GM19328 (cell line): ENCODE results near the gene SPATA46.

Experiments
- ATAC-seq: cut with Tn5 transposase; IDR thresholded peaks from one replicate; pipeline ENCODE4 v1.9.1; 2021; ENCODE audit warnings: mild to moderate bottlenecking, moderate library complexity; ENCODE audit not compliant: unreplicated experiment

Gene SPATA46

DNA sequence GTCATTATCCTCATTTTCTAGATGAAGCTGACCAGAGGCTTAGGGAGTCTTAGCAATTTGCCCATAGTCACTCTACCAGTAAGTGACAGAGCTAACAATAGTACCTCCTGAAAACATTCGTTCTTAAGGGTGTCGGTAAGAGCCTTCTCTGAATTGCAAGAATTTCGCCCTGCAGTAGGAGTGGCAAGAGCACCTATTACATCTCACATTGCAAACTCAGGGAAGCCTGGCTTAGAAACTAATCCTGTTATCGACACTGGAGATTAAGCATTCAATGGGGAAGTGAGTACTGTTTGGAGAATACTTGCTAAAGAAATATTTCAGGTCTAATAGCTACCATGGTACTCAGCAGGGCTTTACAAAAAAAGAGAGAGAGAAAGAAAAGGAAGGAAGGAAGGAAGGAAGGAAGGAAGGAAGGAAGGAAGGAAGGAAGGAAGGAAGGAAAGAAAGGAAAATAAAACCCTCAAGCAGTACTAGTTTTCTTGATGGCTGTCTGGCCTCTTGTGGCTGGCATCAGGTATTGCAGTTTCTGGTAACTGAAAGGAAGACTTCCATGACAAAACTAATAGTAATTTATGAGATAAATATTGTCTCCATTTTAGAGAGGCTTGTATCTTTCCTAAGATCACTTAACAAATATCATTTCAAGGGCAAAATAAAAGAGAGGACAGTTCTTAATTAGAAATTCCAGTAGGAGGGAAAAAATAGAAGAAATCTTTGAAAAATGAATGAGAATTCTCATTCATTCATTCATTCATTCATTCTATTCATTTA, 15.3 kb upstream of the SPATA46 start:
- ATAC-seq = no peak

DNA sequence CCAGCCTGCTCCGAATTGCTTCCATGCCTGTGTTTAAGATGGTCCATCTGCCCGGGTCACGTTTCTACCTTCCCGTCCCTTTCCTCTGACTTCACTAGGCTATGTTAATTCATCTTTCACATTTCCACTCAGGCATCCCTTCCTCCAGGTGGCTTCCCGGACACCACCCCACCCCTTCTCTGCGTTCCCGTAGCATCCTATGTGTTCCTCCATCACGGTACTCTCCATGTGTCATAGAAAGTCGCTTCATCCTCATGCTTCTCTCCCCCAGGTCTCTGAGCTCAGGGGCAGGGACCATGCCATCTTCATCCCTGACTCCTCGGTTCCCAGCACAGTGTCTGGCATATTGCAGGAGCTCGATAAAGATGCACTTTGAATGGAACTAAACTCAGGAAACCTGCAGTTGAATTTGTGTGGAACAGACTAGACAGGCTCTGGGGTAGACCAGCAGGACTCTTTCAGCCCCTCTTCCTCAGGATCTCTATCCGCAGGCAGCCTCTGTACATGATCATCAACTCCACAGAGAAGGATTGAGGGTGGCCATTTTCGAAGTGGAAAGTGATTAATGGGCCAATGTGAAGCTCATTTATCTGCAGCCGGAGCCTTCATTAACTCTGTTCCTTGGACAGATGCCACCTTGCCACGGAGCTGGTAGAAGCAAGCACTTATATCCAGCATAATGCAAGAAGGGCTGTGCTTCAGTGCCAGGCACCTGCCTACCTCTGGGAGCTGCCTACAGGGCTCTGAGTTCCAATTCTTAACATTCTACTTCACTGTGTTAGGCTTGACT, 13.9 kb upstream of the SPATA46 start:
- no peak for ATAC-seq

DNA sequence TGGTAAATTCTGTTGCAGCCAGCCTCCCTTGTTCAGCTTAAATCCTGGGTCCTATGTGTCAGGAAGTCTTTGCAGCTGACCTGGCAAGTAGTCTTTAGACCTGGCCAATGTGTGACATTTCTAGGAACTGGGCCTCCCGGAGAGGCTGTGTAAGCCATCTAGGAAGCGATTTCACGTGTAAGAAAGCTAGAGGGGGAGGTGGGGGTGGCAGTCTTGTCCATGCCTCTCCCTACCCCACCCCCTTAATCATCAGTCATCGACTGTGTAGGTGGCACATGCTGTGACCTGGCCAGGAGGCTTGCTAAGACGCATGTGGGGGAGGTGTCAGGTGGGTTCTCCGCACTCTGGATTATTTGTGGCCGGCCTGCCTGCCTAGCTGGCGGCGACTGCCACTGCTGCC, 13.3 kb upstream of the SPATA46 start:
- no peak for ATAC-seq

DNA sequence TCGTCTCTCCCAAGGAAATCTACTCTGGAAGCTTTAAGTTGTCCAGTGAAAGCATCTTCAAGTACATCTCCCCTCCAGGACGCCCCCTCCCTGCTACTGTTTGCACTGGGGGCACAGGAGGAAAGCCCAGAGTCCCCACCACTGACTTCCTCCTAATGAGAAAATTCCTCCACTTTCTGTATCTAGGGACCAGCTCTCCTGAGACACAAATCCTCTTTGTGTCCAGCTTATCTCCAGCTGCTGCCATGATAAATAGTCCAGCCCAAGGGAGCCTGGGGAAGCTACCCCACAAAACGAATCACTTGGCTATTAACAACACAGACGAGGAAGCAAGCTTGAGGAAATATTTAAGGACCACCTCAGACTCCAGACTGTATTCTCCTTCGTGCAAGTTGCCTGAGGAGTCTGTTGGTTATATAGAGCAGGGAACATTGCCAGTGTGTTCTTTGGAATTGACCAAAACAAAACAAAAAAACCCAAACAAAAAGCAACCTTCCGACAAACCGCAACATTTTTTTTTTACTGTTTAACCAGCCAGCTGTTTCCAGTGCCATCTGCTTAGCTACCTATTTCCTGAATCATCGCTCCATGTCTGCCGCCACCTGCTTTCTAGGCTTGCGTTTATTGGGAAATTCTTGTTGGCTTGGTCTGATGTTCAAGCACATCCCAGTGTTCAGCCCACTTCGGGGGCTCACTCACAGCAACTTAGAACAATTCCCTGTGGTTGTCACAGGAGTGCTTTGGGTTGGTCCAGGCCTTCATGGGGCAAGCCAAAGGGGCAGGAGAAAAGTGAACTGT, 12.6 kb upstream of the SPATA46 start:
- ATAC-seq = no peak

DNA sequence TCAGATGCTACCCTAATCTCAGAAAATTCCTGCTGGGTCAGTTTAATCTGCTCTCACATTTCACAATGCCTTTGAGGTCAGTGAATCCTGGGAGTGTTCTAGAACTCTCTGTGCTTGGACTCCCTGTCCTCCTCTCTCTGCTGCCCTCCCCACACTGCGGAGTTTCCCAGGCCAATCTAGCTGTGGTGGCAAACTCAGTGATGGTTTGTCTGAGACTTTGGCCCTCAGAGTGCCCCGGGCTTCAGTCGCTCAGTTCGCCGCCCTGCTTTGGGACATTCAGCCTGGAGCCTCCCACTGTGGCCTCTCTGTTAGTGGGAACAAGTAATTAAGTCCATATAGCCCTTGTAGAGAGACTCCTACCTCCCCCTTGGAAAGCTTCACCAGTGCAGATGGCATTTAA, 12.0 kb upstream of the SPATA46 start:
- no peak for ATAC-seq

GRCh38 chr1:162388083-162388594, 11.5 kb upstream of the SPATA46 start:
- no peak for ATAC-seq

DNA sequence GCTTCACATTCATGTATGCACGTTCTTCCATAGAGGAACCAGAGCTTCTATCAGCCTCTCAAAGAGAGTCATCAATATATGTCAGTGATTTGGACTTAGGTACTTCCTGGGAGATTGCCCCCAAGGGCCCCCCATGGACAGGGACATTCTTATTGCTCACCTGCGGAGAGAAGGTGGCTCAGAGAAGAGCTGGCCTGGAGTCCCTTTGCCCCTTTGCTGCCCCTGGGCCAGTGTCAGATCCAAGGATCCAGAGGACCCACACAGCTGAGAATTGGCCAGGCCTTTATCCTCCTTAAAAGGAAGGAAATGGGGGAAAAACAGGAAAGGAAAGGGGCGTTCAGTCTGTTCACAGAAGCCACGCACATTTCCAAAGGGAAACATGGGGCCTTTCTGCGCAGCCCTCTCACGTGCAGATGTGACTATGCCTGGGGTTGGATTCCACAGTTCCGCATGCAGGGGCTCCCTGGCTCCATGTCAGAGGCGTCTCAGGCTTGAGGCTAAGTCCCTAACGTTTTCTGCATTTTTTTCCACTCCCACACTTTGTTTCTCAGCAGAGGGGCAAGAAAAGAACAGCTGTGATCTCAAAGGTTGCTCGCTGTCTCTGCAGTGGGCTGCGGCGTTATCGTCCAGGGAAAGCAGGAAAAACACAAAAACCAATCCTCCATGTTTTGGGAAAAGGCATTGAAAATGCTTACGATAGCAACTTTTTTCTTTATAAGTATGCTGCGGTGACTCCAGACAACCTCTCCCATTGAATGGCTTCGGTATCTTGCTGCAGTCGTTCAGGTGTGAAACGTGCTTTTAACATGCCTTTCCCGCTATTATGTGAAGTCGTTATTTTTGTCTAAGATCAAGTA, 10.8 kb upstream of the SPATA46 start:
- ATAC-seq = no peak

DNA sequence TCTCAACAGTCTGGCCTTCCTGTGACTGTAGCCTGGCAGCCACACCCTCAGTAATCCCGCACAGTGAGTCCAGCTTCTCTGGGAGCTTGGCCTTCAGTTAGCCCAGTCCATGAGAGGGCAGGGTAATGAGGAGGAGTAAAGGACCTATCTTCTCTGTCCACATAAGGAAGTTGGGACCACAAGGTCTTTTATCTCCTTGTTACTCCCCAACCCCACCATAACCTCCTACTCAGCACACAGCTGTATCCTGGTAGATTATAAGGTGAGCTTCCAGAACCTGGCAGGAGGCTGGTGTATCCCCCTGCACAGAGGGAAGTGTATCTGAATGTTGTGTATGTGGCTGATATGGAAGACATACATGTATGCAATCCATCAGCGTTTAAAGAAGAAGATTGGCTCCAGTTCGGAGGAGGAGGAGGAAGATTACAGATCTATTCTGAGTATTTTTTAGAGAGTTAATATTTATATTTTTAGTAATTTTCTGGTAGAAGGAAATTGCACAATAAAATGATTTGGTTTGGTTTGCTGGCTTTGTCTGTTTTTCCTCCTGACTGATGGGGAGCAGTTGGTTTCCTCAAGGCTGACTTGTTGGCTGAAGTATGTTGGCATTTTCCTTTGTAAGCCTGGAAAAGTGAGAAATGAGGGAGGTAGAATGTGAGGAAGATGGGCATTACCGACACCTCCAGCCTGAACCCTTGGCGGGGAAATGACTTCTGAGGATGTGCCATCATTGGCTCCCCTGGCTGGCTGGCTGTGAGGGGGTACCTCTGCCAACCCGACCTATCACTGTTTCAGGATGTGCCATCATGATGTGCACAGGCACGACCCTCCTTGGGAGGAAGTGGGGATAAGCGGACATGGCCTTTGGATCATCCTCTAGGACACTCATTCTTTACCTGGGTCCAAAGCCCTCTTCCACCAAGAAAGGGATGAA, 9.9 kb upstream of the SPATA46 start:
- no peak for ATAC-seq

DNA sequence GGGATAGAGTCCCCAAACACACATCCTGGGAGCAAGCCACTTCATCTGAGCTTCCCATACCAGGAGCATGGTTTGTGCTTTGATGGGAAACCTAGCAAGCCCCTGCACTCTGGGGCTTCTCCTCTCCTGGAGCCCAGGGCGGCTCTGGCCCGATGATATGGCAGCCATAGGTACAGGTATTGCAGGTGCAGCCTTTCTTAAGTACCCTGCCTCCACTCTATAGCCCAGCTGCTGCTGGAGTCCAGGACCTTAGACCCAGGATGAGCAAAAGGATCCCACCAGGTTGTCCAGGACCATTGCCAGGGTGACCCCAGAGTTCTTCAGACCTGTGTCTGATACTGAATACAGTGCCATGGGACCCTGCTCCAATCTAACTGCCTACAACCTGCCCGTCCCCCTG, 9.0 kb upstream of the SPATA46 start:
- no peak for ATAC-seq

DNA sequence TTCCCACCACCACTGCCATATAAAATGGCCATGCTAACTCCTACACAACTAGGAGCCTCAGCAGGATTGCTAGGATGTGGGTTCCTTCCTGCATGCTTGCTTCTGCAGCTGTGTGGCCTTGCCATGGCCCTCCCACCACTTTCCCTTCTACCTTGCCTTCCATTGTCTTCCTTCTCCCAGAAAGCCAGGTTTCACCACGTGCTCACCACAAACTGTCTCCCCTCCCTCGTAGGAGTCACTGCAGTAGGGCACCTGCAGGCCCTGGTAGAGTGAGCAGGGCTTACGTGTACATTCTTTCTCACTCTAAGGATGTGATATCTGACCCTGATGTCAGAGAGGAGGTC, 8.6 kb upstream of the SPATA46 start:
- no peak for ATAC-seq

DNA sequence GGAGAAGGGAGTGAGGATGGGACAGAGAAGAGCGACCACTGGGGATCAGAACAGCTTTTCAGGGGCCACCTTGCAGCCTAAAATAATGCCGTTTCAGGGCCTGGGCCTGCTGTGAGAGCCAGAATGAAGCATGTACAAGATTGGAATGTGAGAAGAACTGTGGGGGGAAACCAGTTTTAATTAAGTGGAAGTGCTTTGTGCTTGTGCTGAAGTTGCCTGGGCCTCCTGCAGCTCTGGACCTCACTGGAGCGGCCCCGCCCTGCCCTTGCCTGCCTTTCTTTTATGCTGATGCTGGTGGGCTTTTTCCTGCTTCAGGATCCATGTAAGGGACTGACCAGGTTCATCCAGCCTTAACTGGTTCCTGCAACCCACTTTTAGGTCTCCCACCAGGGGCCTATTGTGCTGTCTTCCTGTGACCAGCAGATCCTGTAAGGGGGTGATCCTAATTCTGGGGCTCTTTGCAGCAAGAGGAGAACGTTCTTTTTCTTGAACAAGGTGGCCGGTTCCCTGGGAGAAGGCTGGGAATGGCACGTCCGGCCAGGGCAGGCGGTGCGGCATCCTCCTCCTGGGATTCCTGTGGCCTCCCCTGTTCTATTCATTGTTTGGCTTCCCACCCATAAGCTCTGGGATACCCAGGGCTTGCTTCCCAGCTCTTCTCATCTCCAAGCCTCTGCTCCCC, 8.1 kb upstream of the SPATA46 start:
- ATAC-seq = no peak

DNA sequence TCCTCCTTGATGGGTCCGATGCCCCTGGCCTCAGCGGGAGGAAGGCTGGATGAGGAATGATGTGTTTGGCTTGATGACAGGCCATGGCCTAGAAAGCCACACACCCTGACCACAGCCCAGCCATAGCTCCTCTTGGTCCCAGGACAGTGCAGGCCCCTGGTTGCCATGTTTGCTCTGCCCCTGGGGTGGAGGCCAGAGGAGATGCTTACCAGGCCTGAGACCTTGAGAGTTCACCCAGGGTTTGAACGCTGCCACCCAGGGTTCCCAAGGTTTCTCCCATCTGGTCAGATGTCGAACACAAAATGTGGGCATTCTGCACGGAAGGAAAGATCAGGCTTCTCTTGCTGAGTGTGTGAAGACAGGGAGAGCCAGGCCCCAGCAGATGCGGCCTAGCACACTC, 7.5 kb upstream of the SPATA46 start:
- no peak for ATAC-seq

- no peak for ATAC-seq
Measured at GRCh38 chr1:162383516-162383915, 6.9 kb upstream of the SPATA46 start.

DNA sequence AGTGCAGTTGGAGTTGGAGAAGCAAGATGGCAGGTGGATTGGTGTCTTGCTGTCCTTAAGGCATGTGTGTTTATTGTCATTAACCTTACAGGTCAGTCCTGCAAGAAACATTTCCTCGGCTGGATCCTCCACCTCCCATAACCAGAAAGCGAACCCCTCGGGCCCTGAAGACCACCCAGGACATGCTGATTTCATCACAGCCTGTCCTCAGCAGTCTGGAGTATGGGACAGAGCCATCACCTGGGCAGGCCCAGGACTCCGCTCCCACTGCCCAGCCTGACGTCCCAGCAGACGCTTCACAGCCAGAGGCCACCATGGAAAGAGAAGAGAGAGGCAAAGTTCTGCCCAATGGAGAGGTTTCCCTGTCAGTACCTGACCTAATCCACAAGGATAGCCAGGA, 6.4 kb upstream of the SPATA46 start:
- ATAC-seq = no peak

DNA sequence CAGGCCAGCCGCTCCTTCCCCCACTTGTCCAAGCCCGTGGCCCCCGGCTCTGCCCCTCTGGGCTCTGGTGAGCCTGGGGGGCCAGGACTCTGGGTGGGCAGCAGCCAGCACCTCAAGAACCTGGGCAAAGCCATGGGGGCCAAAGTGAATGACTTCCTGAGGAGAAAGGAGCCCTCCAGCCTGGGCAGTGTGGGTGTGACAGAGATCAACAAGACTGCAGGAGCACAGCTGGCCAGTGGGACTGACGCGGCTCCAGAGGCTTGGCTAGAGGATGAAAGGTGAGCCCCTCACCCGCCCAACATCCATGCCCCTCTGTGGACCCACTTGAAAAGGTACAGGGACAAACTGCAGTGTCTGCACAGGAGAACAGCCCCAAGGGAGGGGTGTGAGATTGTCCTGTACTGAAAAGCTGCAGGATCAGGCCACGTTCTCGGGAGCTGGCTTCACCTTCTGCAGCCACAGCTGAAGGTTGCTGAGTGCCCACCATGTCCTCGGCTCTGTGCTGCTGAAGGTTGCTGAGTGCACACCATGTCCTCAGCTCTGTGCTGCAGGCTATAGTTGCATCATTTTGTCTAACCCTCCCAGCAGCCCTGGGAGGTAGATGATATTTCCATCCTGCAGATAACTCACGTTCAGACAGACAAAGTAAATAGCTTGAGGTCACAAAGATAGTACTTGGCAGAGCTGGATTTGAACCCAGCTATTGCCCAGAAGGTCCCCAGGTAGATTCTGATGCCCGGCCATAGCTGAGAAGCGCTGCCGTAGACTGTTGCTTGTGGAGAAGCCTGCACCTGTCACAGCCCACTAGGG, 5.5 kb upstream of the SPATA46 start:
- no peak for ATAC-seq

GRCh38 chr1:162381383-162381782, 4.7 kb upstream of the SPATA46 start, which contains the start of gene C1orf226:
Gene C1orf226, plus strand, starts transcription at chr1:162381728. Its CDS starts 174 bp downstream, at chr1:162381902.
- ATAC-seq = no peak

- ATAC-seq = no peak
Measured at GRCh38 chr1:162380061-162380846, 3.6 kb upstream of the SPATA46 start.
